Measurements from ENCODE around the gene CD70. TPM values are rescaled to one million over a fixed set of nuclear protein-coding genes. Genes with fewer than 3 reads are reported as not detected.

The CD70 gene
- total RNA-seq, 1 experiment from 2014 or later, result 45.4 TPM

GRCh38 chr19:6539514-6539913 lies 51.4 kb downstream of the CD70 start:
- H3K27ac ChIP-seq (ENCODE audit: low read length), result no peak overlapping the region
- TF ChIP-seq REST (IDR thresholded peaks at IDR 0.05; ENCODE audit: insufficient read depth in 1 of 2, low read depth in 2 of 2, low read length in 1 of 2) (no peak), SIN3A (IDR thresholded peaks at IDR 0.05; ENCODE audit: borderline replicate concordance, insufficient read depth, low read depth, low read length) (no peak), POLR2AphosphoS5 (IDR thresholded peaks at IDR 0.05; ENCODE audit: low read depth, low read length) (no peak), CTCF (IDR thresholded peaks at IDR 0.05) (no peak), TCF7L2 (IDR thresholded peaks at IDR 0.05; ENCODE audit: low read depth, low read length) (no peak)
- no peaks in the 10 kb centered on the region for H3K9me3 ChIP-seq (ENCODE audit: control insufficient read depth, insufficient read depth, low read depth, low read length)
- H3K36me3 ChIP-seq (ENCODE audit: control insufficient read depth, insufficient read depth, low read length), result no peaks in the 10 kb centered on the region
- intact Hi-C loops (cut with micrococcal nuclease; ENCODE audit: unreplicated experiment), result no loop called here
- no peaks in the 10 kb centered on the region for H3K4me1 ChIP-seq (ENCODE audit: control insufficient read depth, insufficient read depth, low read length)
- BruUV-seq (replicated peaks), result no TSS peak
- CTCF ChIA-PET, result no interaction called here
- DNase-seq (ENCODE audit: low read depth, low spot score) (no peak), ATAC-seq (no peak)
- in situ Hi-C loops (cut with HindIII; ENCODE audit: low pct_unique_long_range_greater_than_20kb, low sequenced_read_pairs), result no loop called here
- POLR2A ChIA-PET, result interaction anchor here (0.6 kb wide), 1 partner anchor 22 kb away, joined by 5 read pairs; no protein-coding TSS in a partner anchor
- H3K27me3 ChIP-seq (ENCODE audit: control insufficient read depth, insufficient read depth, low read length), result no peaks in the 10 kb centered on the region
- no peak overlapping the region for H3K4me3 ChIP-seq (ENCODE audit: low read depth in 2 of 2, low read length in 2 of 2)

Other genes with a start within 250 kb of the CD70 start
- gene CLPP, start 229.6 kb downstream of the CD70 start, total RNA-seq (2021; ENCODE audit: unreplicated experiment), result 80.0 TPM
- 65.0 TPM for gene ALKBH7, start 218.4 kb downstream of the CD70 start, total RNA-seq (2021; ENCODE audit: unreplicated experiment)
- gene PSPN, start 215.2 kb downstream of the CD70 start, total RNA-seq (2021; ENCODE audit: unreplicated experiment), result 1.6 TPM
- gene GTF2F1, start 198.0 kb downstream of the CD70 start, total RNA-seq (2021; ENCODE audit: unreplicated experiment), result 61.1 TPM
- gene KHSRP, start 166.3 kb downstream of the CD70 start, total RNA-seq (2021; ENCODE audit: unreplicated experiment), result 333 TPM
- gene SLC25A41, start 157.4 kb downstream of the CD70 start, total RNA-seq (2021; ENCODE audit: unreplicated experiment), result 0.21 TPM
- gene SLC25A23, start 131.4 kb downstream of the CD70 start, total RNA-seq (2021; ENCODE audit: unreplicated experiment), result 18.7 TPM
- 0.21 TPM for gene CRB3, start 126.9 kb downstream of the CD70 start, total RNA-seq (2021; ENCODE audit: unreplicated experiment)
- gene DENND1C, start 109.4 kb downstream of the CD70 start, total RNA-seq (2021; ENCODE audit: unreplicated experiment), result 0.39 TPM
- gene TUBB4A, start 88.8 kb downstream of the CD70 start, total RNA-seq (2021; ENCODE audit: unreplicated experiment), result 4.4 TPM
- 2.9 TPM for gene TNFSF9, start 60.1 kb downstream of the CD70 start, total RNA-seq (2021; ENCODE audit: unreplicated experiment)
- gene TNFSF14, start 79.0 kb upstream of the CD70 start, total RNA-seq (2021; ENCODE audit: unreplicated experiment), result 0.18 TPM
- gene C3, start 129.5 kb upstream of the CD70 start, total RNA-seq (2021; ENCODE audit: unreplicated experiment), result 5.0 TPM
- gene GPR108, start 146.4 kb upstream of the CD70 start, total RNA-seq (2021; ENCODE audit: unreplicated experiment), result 43.0 TPM
- gene TRIP10, start 148.5 kb upstream of the CD70 start, total RNA-seq (2021; ENCODE audit: unreplicated experiment), result 115 TPM
- 2.2 TPM for gene SH2D3A, start 176.3 kb upstream of the CD70 start, total RNA-seq (2021; ENCODE audit: unreplicated experiment)
- gene VAV1, start 181.6 kb upstream of the CD70 start, total RNA-seq (2021; ENCODE audit: unreplicated experiment), result 0.05 TPM

Measured in Panc1 (cell line).